Right forelimb (tissue), 1 donor: ENCODE measurements around the gene MBLAC1.
"Not testable (repeated sequence)": the region's sequence is repeated elsewhere in the genome, so short reads cannot be mapped to it uniquely, and the experiment has no call there.

ENCODE experiments used
- DNase-seq: peaks from one replicate; pipeline ENCODE4 v3.0.0-alpha.2; 2018

The MBLAC1 gene

DNA sequence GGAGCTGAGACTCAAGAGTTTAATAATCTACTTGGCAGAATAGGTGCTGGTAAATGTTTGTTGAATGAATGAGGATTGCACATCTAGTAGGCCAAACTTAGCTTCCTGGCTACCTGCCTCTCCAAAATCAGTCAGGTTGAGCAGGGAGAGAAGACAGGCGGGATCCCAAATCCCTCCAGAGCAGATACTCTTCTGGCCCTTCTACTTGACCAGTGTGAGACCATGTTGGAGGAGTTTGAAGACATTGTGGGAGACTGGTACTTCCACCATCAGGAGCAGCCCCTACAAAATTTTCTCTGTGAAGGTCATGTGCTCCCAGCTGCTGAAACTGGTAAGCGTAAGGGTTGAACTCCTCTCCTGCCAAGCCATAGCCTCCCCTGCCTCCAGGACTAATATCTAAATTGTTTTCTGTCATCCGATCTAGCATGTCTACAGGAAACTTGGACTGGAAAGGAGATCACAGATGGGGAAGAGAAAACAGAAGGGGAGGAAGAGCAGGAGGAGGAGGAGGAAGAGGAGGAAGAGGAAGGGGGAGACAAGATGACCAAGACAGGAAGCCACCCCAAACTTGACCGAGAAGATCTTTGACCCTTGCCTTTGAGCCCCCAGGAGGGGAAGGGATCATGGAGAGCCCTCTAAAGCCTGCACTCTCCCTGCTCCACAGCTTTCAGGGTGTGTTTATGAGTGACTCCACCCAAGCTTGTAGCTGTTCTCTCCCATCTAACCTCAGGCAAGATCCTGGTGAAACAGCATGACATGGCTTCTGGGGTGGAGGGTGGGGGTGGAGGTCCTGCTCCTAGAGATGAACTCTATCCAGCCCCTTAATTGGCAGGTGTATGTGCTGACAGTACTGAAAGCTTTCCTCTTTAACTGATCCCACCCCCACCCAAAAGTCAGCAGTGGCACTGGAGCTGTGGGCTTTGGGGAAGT, 2.2 kb upstream of the MBLAC1 start:
- no peak for DNase-seq

DNA sequence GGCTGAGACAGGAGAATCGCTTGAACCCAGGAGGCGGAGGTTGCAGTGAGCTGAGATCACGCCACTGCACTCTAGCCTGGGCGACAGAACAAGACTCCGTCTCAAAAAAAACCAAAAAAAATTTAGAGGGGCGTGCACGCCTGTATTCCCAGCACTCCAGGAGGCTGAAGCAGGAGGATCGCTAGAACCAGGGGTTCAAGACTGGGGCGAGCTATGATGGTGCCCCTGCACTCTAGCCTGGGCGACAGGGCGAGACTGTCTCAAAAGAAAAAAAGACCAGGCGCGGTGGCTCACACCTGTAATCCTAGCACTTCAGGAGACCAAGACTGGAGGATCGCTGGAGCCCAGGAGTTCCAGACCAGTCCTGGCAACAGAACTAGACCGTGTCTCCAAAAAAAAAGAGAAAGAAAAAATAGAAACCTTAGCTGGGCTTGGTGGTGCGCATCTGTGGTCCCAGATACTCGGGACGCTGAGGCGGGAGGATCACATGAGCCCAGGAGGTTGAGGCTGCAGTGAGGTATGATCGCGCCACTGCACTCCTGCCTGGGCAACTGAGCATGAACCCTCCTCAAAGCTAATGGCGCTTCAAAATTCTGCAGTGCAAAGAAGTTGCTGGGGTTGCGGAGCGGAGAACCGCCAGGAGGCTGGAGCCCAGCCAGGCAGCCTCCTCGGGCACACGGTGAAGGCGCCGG, 382 bp upstream of the MBLAC1 start:
- no peak for DNase-seq

DNA sequence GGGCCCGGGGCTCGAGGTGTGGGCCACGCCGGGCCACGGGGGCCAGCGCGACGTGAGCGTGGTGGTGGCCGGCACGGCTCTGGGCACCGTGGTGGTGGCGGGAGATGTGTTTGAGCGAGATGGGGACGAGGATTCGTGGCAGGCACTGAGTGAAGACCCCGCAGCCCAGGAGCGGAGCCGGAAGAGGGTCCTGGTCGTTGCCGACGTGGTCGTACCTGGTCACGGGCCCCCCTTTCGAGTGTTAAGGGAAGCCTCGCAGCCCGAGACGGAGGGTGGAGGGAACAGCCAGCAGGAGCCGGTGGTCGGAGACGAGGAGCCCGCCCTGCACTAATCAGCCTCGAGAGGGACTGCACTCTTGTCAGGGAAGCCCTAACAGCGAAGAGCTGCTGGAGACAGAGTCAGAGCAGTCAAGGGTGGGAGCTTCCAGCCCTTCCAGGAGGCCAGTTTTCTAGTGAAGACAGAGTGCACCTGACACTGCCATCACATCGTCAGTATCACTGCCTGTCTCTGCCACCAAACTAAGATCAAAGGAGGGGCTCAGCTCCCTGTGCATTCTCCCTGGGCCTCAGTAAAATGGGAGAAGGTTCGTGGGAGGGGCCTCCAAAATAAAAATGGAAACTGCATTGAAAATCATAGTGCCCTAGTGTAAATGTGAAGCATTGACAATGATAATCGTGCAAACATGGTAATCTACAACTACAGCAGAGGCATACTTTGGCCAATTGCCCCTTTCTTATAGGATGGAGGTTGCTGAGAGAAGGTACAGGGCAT, 1.3 kb downstream of the MBLAC1 start:
- peak; percentile 54 for DNase-seq

DNA sequence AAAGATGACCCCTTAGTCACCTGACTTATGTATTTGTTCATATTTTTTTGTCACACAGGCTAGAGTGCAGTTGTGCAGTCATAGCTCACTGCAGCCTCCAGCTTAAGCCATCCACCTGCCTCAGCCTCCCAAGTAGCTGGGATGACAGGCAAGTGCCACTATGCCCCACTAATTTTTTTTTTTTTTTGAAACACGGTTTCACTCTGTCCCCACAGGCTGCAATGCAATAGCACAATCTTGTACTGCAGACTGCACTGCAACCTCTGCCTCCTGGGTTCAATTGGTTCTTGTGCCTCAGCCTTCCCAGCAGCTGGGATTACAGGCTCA, 1.8 kb downstream of the MBLAC1 start:
- DNase-seq = no peak

DNA sequence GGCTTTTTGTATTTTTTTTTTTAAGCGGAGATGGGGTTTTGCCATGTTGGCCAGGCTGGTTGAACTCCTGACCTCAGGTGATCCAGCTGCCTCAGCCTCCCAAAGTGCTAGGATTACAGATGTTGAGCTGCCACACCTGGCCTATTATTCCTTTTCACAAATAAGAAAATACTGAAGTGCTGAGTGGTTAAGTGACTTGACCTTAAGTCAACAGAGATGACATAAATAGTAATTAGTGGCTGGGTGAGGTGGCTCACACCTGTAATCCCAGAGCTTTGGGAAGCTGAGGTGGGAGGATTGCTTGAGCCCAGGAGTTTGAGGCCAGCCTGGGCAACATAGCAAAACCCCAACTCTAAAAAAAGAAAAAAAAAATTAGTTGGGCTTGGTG, 3.4 kb downstream of the MBLAC1 start:
- DNase-seq = not testable (repeated sequence)

DNA sequence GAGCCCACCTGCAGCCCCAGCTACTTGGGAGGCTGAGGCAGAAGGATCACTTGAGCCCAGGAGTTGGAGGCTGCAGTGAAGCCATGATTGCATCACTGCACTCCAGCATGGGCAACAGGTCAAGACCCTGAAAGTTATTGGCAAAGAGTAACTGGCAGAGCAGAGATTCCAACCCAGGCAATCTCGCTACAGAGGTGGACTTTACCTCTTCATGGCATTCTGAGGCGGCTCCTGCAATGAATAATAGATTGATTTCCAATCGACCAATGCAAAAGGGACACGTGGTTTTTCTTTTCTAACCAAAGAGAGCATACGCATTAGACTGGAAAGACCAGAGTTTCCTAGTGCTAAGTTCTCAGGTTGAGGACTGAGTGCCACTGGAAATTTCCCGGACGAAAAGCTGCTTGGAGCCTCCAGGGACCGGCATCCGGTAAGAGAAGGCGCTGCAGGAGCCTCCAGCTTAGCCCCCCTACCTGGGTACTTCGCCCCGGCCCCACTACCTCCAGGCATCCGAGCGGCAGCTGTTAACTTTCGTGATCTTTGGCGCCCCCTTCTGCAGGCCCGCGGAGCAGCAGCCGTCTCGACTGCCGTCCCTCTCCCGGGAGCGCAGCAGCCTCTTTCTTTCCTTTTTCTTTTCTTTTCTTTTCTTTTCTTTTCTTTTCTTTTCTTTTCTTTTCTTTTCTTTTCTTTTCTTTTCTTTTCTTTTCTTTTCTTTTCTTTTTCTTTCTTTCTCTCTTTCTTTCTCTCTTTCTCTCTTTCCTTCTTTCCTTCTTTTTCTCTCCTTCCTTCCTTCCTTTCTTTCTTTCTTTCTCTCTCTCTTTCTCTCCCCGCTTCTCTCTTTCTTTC, 4.1 kb downstream of the MBLAC1 start:
- DNase-seq = peak; percentile 88

DNA sequence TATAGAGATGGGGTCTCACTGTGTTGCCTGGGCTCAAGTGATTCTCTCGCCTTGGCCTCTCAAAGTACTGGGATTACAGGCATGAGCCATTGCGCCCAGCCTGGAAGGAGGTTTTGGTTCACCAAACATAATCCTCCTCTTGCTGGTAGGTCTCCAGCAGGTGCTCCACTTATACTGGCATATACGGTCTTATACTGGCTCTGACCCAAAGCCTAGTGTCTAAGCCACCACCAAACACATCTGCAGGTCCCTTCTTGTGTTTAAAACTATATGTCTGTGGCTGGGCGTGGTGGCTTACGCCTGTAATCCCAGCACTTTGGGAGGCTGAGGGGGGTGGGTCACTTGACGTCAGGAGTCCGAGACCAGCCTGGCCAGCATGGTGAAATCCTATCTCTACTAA, 5.4 kb downstream of the MBLAC1 start:
- DNase-seq = no peak

DNA sequence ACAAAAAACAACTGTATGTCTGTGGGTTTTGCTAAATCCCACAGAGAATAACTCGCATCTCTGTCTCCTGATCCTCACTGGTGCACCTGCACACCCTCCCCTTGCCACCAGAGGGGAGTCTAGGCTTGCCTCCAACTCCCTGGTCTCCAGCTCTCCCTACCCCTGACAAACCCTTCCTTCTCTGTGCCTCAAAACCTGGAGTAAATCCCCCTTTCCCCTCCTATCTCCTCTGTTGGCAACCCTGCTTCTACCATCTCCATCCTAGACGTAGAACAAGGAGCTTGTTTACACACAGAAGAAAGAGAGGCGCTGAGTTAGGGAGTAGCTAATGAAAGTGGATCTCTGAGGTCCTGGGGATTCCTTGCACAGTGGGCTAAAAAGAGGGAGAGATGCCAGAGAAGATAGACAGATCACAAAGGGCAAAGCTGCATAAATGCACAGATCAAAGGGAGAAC, 6.0 kb downstream of the MBLAC1 start:
- no peak for DNase-seq

DNA sequence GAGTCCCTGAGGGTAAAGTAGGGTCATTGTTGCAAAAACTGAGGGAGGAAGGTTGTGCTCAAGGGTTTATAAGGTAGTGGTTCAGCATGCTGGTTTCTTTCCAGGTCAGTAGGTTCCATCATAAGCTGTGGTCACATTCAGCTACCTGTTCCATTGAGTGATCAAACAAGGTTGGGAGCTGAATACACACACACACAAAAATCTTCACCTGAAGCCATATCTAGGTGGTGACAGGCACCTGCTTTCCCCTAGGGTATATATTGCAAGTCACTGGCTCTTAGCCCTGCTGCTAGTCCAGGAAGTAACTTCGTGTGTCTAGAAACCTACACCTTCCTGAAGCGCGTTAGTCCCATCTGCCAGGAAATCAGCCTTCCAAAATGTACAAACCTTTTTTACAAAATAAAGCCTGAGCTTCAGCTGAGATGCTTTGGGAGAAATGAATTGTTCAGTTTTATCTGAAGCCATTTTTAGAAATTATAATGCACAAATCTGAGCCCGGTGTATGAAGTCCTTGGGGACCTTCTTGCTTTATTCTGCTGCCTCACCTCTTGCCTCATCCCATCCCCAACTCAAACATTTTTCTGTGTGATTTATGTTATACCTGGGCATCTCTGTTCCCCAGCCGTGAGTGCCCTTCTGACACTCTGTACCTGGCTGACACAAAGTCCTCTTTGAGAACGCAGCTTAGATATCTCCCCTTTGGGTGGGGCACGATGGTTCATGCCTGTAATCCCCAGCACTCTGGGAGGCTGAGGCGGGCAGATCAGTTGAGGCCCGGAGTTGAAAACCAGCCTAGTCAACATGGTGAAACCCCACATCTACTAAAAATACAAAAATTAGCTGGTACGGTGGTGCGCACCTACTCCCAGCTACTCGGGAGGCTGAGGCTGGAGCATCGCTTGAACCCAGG, 11.3 kb downstream of the MBLAC1 start:
- no peak for DNase-seq

DNA sequence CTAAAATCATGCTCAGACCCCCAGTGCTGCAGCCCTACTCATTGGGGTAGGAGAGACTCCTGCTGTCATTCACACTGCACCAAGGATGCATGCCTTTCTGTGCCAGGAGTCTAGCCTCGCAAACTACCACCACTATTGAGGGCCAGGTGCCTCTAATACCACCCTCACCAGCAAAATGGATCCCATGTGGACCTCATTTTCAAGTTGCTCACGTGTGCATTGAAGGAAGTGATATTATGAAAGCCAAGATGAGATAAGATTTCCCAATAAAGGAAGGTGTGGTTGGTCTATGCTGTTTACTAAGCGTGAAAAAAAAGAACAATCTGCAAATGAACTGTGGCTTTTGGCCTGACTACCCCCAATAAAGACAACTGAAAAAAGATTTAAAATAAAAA, 14.8 kb downstream of the MBLAC1 start:
- no peak for DNase-seq

DNA sequence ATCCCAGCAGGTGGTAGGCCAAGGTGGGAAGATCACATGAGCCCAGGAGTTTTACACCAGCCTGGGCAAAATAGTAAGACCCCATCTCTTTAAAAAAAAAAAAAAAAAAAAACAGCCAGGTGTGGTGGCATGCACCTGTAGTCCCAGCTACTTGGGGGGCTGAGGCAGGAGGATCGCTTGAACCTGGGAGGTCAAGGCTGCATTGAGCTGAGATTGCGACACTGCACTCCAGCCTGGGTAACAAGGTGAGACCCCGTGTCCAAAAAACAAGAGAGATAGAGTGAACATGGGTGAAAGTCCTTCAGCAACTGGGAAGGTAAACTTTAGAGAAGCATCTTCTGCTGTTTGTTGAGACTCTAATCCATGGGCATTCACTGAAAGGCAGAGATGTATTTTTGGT, 15.7 kb downstream of the MBLAC1 start:
- DNase-seq = no peak

DNA sequence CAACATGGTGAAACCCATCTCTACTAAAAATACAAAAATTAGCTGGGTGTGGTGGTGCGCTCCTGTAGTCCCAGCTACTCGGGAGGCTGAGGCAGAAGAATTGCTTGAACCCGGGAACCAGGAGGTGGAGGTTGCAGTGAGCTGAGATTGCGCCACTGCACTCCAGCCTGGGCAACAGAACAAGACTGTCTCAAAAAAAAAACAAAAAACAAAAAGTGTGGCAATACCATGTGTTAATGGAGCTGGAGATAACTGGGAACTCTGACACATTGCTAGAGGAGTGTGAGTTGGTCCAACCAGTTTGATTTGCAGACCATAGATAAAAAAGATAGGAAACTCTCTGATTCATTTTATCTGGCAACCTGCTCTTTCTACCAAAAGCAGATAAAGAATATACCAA, 19.6 kb downstream of the MBLAC1 start:
- not testable (repeated sequence) for DNase-seq

DNA sequence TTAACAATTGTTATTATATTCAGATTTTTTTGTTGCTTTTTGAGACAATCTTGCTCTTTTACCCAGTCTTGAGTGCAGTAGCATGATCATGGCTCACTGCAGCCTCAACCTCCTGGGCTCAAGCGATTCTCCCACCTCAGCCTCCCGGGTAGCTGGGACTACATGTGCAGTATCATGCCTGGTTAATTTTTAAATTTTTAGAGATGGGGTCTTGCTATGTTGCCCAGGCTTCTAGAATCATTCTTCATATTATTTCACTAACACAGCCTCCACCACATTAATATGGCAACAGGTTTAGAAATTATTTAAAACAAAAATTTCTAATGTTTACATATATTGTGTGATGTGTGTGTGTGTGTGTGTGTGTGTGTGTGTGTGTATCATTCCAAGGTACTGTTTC, 20.5 kb downstream of the MBLAC1 start:
- no peak for DNase-seq

DNA sequence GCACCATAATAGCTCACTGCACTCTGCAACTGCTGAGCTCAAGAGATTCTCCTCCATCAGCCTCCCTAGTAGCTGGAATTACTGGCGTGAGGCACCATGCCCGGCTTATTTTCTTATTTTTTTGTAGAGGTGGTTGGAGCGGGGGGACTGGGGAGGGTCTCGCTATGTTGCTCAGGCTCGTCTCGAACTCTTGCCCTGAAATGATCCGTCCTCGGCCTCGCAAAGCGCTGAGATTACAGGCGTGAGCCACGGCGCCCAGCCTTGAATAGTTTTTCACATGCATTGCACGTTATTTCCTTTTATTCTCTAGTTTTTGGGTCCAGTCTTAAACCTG, 21.4 kb downstream of the MBLAC1 start:
- DNase-seq = no peak

DNA sequence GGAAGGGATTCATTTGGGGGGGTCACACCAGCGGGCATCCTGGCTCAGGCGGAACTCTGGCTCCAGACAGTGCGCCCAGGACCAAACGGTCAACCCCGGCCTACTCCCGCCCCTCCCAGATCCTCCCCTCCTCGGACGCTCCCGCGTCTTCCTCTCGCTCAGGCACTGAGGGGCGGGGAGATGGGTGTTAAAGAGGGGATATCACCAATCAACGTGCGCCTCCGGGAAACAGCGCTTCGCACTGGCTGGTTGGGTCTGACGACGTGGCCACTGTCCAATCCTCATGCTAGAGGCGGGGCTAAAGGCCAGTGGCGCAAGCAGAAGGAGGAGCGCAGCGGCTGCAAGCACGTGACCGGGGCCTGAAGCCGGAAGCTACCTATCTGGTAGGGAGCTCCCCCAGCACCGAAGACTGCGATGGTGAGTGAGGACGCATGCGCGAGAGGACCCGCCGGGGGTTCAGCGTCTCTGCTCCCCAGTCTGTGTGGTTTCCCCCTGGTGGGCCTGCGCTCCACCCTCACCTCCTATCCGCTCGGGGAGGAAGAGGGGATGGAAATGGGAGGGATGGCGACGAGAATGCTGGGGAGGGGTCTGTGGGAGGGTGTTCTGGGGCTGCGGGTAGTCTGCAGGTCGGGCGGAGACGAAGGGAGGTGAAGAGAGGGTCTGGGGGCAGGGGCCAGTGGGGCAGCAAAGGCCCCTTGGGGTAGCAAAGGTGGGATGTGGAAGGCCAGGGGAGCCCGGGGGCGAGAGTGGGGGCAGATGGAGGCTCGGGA, 22.0 kb downstream of the MBLAC1 start, which contains the start of gene LAMTOR4:
Gene LAMTOR4 (plus strand): TSS at position 360 of the 770 bp plus-strand sequence. CDS start 55 bp downstream, at position 415.
- DNase-seq = peak; percentile 97

DNA sequence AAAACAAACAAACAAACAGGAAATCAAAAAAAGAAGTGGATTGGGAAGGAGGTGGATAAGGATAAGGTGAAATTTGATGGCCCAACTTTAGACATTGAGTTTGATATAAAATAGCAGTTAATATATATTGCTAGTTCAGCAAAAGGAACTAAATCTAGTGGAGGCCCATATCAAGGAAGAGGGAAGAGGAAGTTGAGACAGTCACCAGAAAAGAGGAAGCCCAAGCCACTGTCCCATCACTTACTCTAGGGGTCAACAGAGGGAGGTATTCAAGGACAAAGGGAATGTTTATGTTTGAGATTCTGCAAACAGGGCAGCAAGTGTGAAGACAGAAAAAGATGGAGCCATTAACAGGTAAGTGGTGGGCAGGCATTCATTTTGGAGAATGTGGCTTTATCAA, 25.6 kb downstream of the MBLAC1 start:
- DNase-seq = no peak

DNA sequence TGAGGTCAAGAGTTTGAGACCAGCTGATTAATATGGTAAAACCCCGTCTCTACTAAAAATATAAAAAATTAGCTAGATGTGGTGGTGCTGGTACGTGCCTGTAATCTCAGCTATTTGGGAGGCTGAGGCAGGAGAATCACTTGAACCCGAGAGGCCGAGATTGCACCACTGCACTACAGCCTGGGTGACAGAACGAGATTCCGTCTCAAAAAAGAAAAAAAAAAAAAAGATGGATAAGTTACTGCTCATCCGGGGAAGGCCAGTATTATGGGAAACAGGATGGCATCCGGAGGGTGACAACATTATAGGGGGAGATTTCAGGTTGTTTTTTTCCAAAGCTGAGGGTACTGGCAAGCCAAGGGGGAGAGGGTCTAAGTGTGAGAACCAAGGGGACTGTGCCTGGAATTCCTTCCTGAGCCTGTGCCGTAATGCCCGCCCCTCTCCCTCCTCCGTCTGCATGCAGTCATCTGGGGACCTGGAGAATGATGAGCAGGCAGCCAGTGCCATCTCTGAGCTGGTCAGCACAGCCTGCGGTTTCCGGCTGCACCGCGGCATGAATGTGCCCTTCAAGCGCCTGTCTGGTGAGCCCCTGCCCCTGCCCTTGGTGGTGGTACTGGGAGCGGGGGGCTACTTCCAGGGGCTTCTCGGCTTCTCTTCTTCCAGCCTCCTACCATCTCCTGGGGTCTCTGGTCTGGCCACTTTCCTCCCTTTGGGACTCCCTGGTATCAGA, 26.3 kb downstream of the MBLAC1 start:
- no peak for DNase-seq

DNA sequence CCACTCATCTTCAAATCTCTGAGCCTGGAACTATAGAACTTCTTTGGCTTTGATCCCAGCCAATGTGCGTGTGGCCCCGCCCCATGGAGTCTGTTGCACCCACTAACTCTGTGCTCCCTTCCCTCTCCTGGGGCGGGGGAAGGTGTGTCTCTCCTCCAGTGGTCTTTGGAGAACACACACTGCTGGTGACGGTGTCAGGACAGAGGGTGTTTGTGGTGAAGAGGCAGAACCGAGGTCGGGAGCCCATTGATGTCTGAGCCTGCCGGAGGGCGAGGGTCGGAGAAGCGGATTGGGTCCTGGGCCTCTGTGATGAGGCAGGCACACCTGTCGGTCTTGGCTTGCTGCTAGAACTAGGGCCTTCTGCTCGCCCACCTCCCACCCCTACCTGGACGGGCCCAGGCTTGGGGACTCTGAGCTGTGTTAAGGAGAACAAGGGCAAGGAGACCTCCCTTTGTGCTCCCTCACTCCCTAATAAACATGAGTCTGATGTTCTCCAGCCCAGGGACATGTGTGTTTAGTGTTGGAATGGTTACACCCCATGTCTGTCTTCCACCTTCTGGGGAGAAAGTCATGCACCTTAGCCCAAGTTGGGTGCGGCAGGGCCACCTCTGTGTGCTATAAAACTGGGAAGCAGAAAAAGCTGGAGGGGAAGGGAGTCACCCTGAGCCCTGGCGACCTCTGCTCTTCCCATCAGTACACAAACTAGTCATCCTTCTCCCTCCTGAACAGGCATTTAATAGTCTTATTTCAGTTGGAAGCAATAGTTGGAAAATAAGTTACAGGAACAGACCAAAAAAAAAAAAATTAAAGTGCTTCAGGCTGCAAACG, 27.2 kb downstream of the MBLAC1 start:
- DNase-seq = no peak
